ENCODE results near the gene GLB1L.
"Not testable (repeated sequence)": the region's sequence is repeated elsewhere in the genome, so short reads cannot be mapped to it uniquely, and the experiment has no call there.

GLB1L gene

GRCh38 chr2:219290381-219291171, 45.3 kb upstream of the GLB1L start:
- DNase-seq (ENCODE audit: low read depth): no peak
- no peak for TF ChIP-seq CTCF (conservative IDR thresholded peaks at IDR 0.05; ENCODE audit: control insufficient read depth, insufficient read depth, low read depth, low read length)
- no peak overlapping the region for H3K4me3 ChIP-seq (ENCODE audit: control insufficient read depth, low read depth, low read length)

DNA sequence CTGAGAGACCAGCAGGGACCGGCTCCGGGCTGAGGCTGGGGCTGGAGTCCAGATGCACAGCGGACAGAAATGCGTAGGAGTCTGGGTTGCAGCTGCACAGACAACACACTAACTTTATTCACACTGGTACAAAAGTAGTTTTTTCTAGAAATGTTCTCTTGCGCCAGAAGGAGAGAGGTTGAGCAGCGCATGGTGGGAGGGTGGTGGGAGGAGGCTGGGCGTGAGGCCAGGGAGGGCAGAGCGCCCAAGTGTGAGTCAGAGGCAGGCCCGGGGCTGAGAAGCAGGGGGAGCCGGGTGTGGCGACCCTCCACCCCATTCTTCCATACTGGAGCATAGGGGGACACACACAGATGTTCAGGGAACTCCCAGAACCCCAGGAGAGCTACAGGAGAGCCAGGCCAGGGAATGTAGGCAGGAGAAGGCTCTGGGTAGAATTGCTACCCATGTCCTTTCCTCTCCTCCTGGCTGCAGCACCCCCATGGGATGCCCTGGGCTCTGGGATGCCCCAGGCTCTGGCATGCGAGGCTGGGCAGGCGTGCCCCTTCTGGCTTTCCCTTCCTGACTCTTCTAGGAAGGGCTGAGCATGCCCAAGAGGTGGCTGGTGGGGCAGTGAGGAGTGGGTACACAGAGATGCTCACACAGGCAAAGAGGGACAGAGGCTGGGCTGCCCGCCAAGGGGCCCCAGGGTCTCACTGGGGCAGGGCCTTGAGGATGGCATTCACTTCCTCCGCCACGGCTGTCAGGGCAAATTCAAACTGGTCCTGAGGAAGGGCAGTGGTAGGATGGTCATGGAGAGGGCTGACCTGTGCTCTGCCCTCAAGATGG, 44.5 kb upstream of the GLB1L start:
- no peak overlapping the region for H3K4me3 ChIP-seq (ENCODE audit: control insufficient read depth, low read depth, low read length)
- DNase-seq (ENCODE audit: low read depth): peak; percentile 97
- TF ChIP-seq CTCF (conservative IDR thresholded peaks at IDR 0.05; ENCODE audit: control insufficient read depth, insufficient read depth, low read depth, low read length): no peak

DNA sequence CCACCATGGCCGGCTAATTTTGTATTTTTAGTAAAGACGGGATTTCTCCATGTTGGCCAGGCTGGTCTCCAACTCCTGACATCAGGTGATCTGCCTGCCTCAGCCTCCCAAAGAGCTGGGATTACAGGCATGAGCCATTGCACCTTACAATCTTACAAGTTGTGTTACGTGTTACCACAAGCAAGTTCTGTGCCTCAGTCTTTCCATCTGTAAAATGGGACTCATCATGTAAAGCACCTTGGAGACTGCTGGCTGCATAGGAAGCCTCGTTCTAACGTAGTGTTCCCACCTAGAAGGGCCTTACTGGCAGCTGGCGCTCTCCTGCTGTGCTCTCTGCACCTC, 43.9 kb upstream of the GLB1L start:
- no peak overlapping the region for H3K4me3 ChIP-seq (ENCODE audit: control insufficient read depth, low read depth, low read length)
- TF ChIP-seq CTCF (conservative IDR thresholded peaks at IDR 0.05; ENCODE audit: control insufficient read depth, insufficient read depth, low read depth, low read length): no peak
- DNase-seq (ENCODE audit: low read depth): no peak

GRCh38 chr2:219287580-219288265, 42.5 kb upstream of the GLB1L start:
- no peak for DNase-seq (ENCODE audit: low read depth)
- no peak for TF ChIP-seq CTCF (conservative IDR thresholded peaks at IDR 0.05; ENCODE audit: control insufficient read depth, insufficient read depth, low read depth, low read length)
- no peak overlapping the region for H3K4me3 ChIP-seq (ENCODE audit: control insufficient read depth, low read depth, low read length)

DNA sequence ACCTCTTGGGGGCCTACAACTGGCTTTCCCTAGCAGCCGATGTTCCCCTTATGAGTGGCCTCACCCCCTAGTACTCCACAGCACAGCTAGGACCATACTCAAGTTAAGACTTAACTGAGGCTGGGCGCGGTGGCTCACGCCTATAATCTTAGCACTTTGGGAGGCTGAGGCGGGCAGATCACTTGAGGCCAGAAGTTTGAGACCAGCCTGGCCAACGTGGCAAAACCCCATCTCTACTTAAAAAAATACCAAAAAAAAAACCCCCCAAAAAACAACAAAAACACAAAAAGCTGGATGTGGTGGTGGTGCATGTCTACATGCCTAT, 41.8 kb upstream of the GLB1L start:
- not testable (repeated sequence) for H3K4me3 ChIP-seq (ENCODE audit: control insufficient read depth, low read depth, low read length); DNase-seq (ENCODE audit: low read depth)

- TF ChIP-seq CTCF (conservative IDR thresholded peaks at IDR 0.05; ENCODE audit: control insufficient read depth, insufficient read depth, low read depth, low read length): no peak
- DNase-seq (ENCODE audit: low read depth): peak; percentile 27
- H3K4me3 ChIP-seq (ENCODE audit: control insufficient read depth, low read depth, low read length): no peak overlapping the region
Observed at GRCh38 chr2:219286436-219287115, 41.3 kb upstream of the GLB1L start.
